Measurements from ENCODE around the gene NPAT. TPM values are rescaled to one million over a fixed set of nuclear protein-coding genes. Genes with fewer than 3 reads are reported as not detected.

The NPAT gene
- polyA plus RNA-seq, 1 donor from 2014 or later = 10.8 TPM

GRCh38 chr11:108207683-108208060 is 14.8 kb downstream of the NPAT start:
- Histone ChIP-seq H2AFZ (ENCODE audit: low read depth, low read length) (no peak overlapping the region), H3F3A (ENCODE audit: insufficient read depth, low read length, poor library complexity, severe bottlenecking) (no peaks in the 10 kb centered on the region), H3K4me3 (ENCODE audit: low read length) (no peak overlapping the region), H3K36me3 (ENCODE audit: insufficient read depth, low read length) (peaks cover 14% of the 10 kb centered on the region), H3K4me2 (ENCODE audit: low read length) (no peak overlapping the region), H4K20me1 (ENCODE audit: insufficient read depth) (no peaks in the 10 kb centered on the region), H3K27ac (ENCODE audit: low read length) (no peak overlapping the region), H3K9me2 (ENCODE audit: insufficient read depth, low read length) (no peaks in the 10 kb centered on the region), H3K27me3 (ENCODE audit: insufficient read depth, low read depth, low read length) (no peaks in the 10 kb centered on the region), H3K79me2 (replicated peaks; ENCODE audit: insufficient read depth, low read length) (peaks cover 14% of the 10 kb centered on the region), H3K9ac (ENCODE audit: low read length) (no peak overlapping the region), H3K9me3 (ENCODE audit: low read length) (peaks cover 6% of the 10 kb centered on the region)
- TF ChIP-seq MXI1 (conservative IDR thresholded peaks at IDR 0.05; ENCODE audit: poor library complexity, severe bottlenecking) (no peak), RAD21 (conservative IDR thresholded peaks at IDR 0.05) (no peak), REST (IDR thresholded peaks at IDR 0.05; ENCODE audit: borderline replicate concordance) (no peak), CTCF (IDR thresholded peaks at IDR 0.05; ENCODE audit: poor library complexity, severe bottlenecking) (no peak), TAF1 (IDR thresholded peaks at IDR 0.05; ENCODE audit: low read depth) (no peak), EP300 (conservative IDR thresholded peaks at IDR 0.05; ENCODE audit: poor library complexity, severe bottlenecking) (no peak), EZH2 (IDR thresholded peaks at IDR 0.05; ENCODE audit: borderline replicate concordance, insufficient read depth, low read length, poor library complexity, severe bottlenecking) (no peak), SMC3 (conservative IDR thresholded peaks at IDR 0.05; ENCODE audit: poor library complexity) (no peak), POLR2AphosphoS5 (IDR thresholded peaks at IDR 0.05) (no peak)

- H3K9me2 ChIP-seq (ENCODE audit: insufficient read depth, low read length) = no peaks in the 10 kb centered on the region
- no peak overlapping the region for H3K9ac ChIP-seq (ENCODE audit: low read length)
- H3F3A ChIP-seq (ENCODE audit: insufficient read depth, low read length, poor library complexity, severe bottlenecking) = no peaks in the 10 kb centered on the region
- H4K20me1 ChIP-seq (ENCODE audit: insufficient read depth) = no peaks in the 10 kb centered on the region
- H2AFZ ChIP-seq (ENCODE audit: low read depth, low read length) = no peak overlapping the region
- H3K9me3 ChIP-seq (ENCODE audit: low read length) = peaks cover 6% of the 10 kb centered on the region
- H3K79me2 ChIP-seq (replicated peaks; ENCODE audit: insufficient read depth, low read length) = peaks cover 14% of the 10 kb centered on the region
- no peak overlapping the region for H3K4me2 ChIP-seq (ENCODE audit: low read length)
- TF ChIP-seq MXI1 (conservative IDR thresholded peaks at IDR 0.05; ENCODE audit: poor library complexity, severe bottlenecking) = no peak
- no peak for TF ChIP-seq TAF1 (IDR thresholded peaks at IDR 0.05; ENCODE audit: low read depth)
- no peak for TF ChIP-seq EP300 (conservative IDR thresholded peaks at IDR 0.05; ENCODE audit: poor library complexity, severe bottlenecking)
- TF ChIP-seq RAD21 (conservative IDR thresholded peaks at IDR 0.05) = no peak
- TF ChIP-seq SMC3 (conservative IDR thresholded peaks at IDR 0.05; ENCODE audit: poor library complexity) = no peak
- TF ChIP-seq REST (IDR thresholded peaks at IDR 0.05; ENCODE audit: borderline replicate concordance) = no peak
- TF ChIP-seq CTCF (IDR thresholded peaks at IDR 0.05; ENCODE audit: poor library complexity, severe bottlenecking) = no peak
- TF ChIP-seq POLR2AphosphoS5 (IDR thresholded peaks at IDR 0.05) = no peak
- TF ChIP-seq EZH2 (IDR thresholded peaks at IDR 0.05; ENCODE audit: borderline replicate concordance, insufficient read depth, low read length, poor library complexity, severe bottlenecking) = no peak
- H3K36me3 ChIP-seq (ENCODE audit: insufficient read depth, low read length) = peaks cover 14% of the 10 kb centered on the region
- no peak overlapping the region for H3K4me3 ChIP-seq (ENCODE audit: low read length)
- H3K27ac ChIP-seq (ENCODE audit: low read length) = no peak overlapping the region
- no peaks in the 10 kb centered on the region for H3K27me3 ChIP-seq (ENCODE audit: insufficient read depth, low read depth, low read length)
These were observed 15.3 kb downstream of the NPAT start for GRCh38 chr11:108206969-108207682.
